Measurements from ENCODE around the gene MYADM. TPM values are rescaled to one million over a fixed set of nuclear protein-coding genes. Genes with fewer than 3 reads are reported as not detected.

MYADM gene
- total and polyA plus RNA-seq, 2 of the 13 experiments (the other 11 are each of a cell fraction or from before 2014, with no cell fraction given) = 19.9 to 38.1 TPM

DNA sequence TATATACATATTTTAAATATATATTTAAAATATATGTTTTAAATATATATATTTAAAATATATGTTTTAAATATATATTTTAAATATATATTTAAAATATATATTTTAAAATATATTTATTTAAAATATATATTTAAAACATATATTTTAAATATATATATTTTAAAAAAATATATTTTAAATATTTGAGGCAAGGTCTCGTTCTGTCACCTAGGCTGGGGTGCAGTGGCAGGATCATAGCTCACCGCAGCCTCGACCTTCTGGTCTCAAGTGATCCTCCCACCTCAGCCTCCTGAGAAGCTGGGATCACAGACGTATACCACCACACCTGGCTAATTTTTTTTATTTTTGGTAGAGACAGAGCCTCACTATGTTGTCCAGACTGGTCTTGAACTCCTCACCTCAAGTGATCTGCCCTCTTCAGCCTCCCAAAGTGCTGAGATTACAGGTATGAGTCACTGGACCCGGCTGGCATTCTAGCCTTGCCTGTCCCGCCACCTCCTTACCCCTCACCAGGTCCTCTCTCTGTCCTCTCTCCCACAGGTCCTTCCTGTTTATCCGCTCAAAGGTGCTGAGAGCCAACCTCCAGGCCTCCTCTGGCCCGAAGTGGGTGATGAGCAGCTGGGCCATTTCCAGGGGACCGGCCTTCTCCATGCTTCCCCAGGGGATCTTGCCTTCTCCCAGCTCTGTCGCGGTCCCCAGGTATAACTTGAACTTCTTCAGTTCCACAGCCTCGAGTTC is 44.1 kb upstream of the MYADM start:
- Histone ChIP-seq H3K27ac (ENCODE audit: extremely low read length, insufficient read depth, low read length) (no peak overlapping the region), H3K4me2 (ENCODE audit: low read depth, low read length) (0 out of 2 replicates have a peak overlapping the region, but pooled peaks have one; percentile 23), H2AFZ (ENCODE audit: low read length) (no peak overlapping the region), H3K36me3 (replicated peaks in 1 of 2; ENCODE audit: control insufficient read depth in 1 of 2, insufficient read depth in 2 of 2, low read length in 2 of 2) (no peaks in the 10 kb centered on the region), H3K9me3 (ENCODE audit: low read length) (no peaks in the 10 kb centered on the region), H3K27me3 (ENCODE audit: control insufficient read depth in 1 of 2, insufficient read depth in 2 of 2, low read length in 2 of 2) (0 out of 5 replicates have a peak, but pooled peaks cover 0 to 6% of the 10 kb centered on the region in 2 experiments), H3K4me1 (ENCODE audit: insufficient read depth, low read length) (peaks cover 18% of the 10 kb centered on the region), H4K20me1 (ENCODE audit: insufficient read depth, low read length) (no peaks in the 10 kb centered on the region), H3K4me3 (replicated peaks in 1 of 3; ENCODE audit: insufficient read depth in 1 of 3, low read depth in 2 of 3, low read length in 3 of 3) (no peak overlapping the region; a peak in 1 of 6 replicates), H3K79me2 (ENCODE audit: insufficient read depth, low read length) (no peaks in the 10 kb centered on the region), H3K9ac (ENCODE audit: insufficient read depth, low read depth, low read length) (no peak overlapping the region)
- ChIA-PET POLR2A (no interaction called here), CTCF (ENCODE audit: low intra/inter-chr PET ratio, low total read pairs) (no interaction called here)
- ATAC-seq = no peak; the same call in 2 of the 3 replicates
- no peak for DNase-seq (ENCODE audit: low spot score)
- FAIRE-seq = no peak
- no TSS peak for BruUV-seq (replicated peaks)
- in situ Hi-C loops (cut with HindIII; ENCODE audit: extremely low pct_ligation_motif_present, low pct_unique_long_range_greater_than_20kb) = no loop called here
- intact Hi-C loops (cut with micrococcal nuclease; ENCODE audit: unreplicated experiment) = no loop called here
- WGBS (ENCODE audit: low lambda C conversion rate) = 20% methylated on average over 9 of the region's 12 CpGs
- no peak for TF ChIP-seq TGIF2 (CRISPR knock-in tag; IDR thresholded peaks at IDR 0.05)
- no peak for TF ChIP-seq ZNF562 (CRISPR knock-in tag; IDR thresholded peaks at IDR 0.05; ENCODE audit: borderline replicate concordance)
- no peak for TF ChIP-seq ONECUT2 (CRISPR knock-in tag; IDR thresholded peaks at IDR 0.05)
- TF ChIP-seq ZFP1 (CRISPR knock-in tag; IDR thresholded peaks at IDR 0.05) = no peak
- TF ChIP-seq, protein P1, sequence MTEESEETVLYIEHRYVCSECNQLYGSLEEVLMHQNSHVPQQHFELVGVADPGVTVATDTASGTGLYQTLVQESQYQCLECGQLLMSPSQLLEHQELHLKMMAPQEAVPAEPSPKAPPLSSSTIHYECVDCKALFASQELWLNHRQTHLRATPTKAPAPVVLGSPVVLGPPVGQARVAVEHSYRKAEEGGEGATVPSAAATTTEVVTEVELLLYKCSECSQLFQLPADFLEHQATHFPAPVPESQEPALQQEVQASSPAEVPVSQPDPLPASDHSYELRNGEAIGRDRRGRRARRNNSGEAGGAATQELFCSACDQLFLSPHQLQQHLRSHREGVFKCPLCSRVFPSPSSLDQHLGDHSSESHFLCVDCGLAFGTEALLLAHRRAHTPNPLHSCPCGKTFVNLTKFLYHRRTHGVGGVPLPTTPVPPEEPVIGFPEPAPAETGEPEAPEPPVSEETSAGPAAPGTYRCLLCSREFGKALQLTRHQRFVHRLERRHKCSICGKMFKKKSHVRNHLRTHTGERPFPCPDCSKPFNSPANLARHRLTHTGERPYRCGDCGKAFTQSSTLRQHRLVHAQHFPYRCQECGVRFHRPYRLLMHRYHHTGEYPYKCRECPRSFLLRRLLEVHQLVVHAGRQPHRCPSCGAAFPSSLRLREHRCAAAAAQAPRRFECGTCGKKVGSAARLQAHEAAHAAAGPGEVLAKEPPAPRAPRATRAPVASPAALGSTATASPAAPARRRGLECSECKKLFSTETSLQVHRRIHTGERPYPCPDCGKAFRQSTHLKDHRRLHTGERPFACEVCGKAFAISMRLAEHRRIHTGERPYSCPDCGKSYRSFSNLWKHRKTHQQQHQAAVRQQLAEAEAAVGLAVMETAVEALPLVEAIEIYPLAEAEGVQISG (CRISPR knock-in tag; IDR thresholded peaks at IDR 0.05) = no peak
- TF ChIP-seq, protein P2, sequence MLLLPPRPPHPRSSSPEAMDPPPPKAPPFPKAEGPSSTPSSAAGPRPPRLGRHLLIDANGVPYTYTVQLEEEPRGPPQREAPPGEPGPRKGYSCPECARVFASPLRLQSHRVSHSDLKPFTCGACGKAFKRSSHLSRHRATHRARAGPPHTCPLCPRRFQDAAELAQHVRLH (CRISPR knock-in tag; IDR thresholded peaks at IDR 0.05; ENCODE audit: borderline replicate concordance, low read depth) = no peak
- TF ChIP-seq ZBTB20 (CRISPR knock-in tag; IDR thresholded peaks at IDR 0.05; ENCODE audit: borderline replicate concordance, low read depth) = no peak
- TF ChIP-seq ZNF761 (CRISPR knock-in tag; conservative IDR thresholded peaks at IDR 0.05) = no peak
- TF ChIP-seq, protein P3, sequence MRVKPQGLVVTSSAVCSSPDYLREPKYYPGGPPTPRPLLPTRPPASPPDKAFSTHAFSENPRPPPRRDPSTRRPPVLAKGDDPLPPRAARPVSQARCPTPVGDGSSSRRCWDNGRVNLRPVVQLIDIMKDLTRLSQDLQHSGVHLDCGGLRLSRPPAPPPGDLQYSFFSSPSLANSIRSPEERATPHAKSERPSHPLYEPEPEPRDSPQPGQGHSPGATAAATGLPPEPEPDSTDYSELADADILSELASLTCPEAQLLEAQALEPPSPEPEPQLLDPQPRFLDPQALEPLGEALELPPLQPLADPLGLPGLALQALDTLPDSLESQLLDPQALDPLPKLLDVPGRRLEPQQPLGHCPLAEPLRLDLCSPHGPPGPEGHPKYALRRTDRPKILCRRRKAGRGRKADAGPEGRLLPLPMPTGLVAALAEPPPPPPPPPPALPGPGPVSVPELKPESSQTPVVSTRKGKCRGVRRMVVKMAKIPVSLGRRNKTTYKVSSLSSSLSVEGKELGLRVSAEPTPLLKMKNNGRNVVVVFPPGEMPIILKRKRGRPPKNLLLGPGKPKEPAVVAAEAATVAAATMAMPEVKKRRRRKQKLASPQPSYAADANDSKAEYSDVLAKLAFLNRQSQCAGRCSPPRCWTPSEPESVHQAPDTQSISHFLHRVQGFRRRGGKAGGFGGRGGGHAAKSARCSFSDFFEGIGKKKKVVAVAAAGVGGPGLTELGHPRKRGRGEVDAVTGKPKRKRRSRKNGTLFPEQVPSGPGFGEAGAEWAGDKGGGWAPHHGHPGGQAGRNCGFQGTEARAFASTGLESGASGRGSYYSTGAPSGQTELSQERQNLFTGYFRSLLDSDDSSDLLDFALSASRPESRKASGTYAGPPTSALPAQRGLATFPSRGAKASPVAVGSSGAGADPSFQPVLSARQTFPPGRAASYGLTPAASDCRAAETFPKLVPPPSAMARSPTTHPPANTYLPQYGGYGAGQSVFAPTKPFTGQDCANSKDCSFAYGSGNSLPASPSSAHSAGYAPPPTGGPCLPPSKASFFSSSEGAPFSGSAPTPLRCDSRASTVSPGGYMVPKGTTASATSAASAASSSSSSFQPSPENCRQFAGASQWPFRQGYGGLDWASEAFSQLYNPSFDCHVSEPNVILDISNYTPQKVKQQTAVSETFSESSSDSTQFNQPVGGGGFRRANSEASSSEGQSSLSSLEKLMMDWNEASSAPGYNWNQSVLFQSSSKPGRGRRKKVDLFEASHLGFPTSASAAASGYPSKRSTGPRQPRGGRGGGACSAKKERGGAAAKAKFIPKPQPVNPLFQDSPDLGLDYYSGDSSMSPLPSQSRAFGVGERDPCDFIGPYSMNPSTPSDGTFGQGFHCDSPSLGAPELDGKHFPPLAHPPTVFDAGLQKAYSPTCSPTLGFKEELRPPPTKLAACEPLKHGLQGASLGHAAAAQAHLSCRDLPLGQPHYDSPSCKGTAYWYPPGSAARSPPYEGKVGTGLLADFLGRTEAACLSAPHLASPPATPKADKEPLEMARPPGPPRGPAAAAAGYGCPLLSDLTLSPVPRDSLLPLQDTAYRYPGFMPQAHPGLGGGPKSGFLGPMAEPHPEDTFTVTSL (CRISPR knock-in tag; IDR thresholded peaks at IDR 0.05; ENCODE audit: borderline replicate concordance) = no peak
- TF ChIP-seq, protein P4, sequence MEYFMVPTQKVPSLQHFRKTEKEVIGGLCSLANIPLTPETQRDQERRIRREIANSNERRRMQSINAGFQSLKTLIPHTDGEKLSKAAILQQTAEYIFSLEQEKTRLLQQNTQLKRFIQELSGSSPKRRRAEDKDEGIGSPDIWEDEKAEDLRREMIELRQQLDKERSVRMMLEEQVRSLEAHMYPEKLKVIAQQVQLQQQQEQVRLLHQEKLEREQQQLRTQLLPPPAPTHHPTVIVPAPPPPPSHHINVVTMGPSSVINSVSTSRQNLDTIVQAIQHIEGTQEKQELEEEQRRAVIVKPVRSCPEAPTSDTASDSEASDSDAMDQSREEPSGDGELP (IDR thresholded peaks at IDR 0.05; ENCODE audit: borderline replicate concordance, low read depth) = no peak
- no peak for TF ChIP-seq ZNF615 (CRISPR knock-in tag; IDR thresholded peaks at IDR 0.05; ENCODE audit: borderline replicate concordance)
- no peak for TF ChIP-seq ZNF850 (CRISPR knock-in tag; conservative IDR thresholded peaks at IDR 0.05)
- no peak for TF ChIP-seq ARNTL (CRISPR knock-in tag; IDR thresholded peaks at IDR 0.05)
- TF ChIP-seq, protein P5, sequence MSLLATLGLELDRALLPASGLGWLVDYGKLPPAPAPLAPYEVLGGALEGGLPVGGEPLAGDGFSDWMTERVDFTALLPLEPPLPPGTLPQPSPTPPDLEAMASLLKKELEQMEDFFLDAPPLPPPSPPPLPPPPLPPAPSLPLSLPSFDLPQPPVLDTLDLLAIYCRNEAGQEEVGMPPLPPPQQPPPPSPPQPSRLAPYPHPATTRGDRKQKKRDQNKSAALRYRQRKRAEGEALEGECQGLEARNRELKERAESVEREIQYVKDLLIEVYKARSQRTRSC (CRISPR knock-in tag; IDR thresholded peaks at IDR 0.05; ENCODE audit: low read depth) = no peak

Measured in HepG2 (cell line).